ENCODE data around the gene TIMP1. TPM values are rescaled to one million over a fixed set of nuclear protein-coding genes. Genes with fewer than 3 reads are reported as not detected.

The TIMP1 gene
- total RNA-seq, 4 donors from 2014 or later, result 10.9 to 90.6 (median 36.7) TPM

- Histone ChIP-seq H3K4me3 (peak overlapping the region; percentile 62 to 71 (median 65)), H3K27me3 (no peaks in the 10 kb centered on the region), H3K4me1 (peaks cover 0 to 43% (median 3%) of the 10 kb centered on the region in 3 donors), H3K9me3 (no peaks in the 10 kb centered on the region), H3K27ac (peak overlapping the region; percentile 87 to 96 (median 94)), H3K36me3 (peaks cover 2 to 40% (median 4%) of the 10 kb centered on the region in 3 donors)
- WGBS, 2 donors, result 5 to 30% methylated on average over 9 of the region's 9 CpGs
- intact Hi-C loops (cut with DNase I), result no loop called here
- DNase-seq, result no peak
- TF ChIP-seq CTCF (IDR thresholded peaks at IDR 0.05) (no peak), POLR2A (IDR thresholded peaks at IDR 0.05) (no peak)
These were observed 20.5 kb upstream of the TIMP1 start for GRCh38 chrX:47561659-47562151.

- no peaks in the 10 kb centered on the region for H3K27me3 ChIP-seq
- no peaks in the 10 kb centered on the region for H3K9me3 ChIP-seq
- 57 to 100% methylated on average over 1 to 6 of the region's 13 CpGs for WGBS, 2 donors
- no peak overlapping the region for H3K4me3 ChIP-seq
- H3K4me1 ChIP-seq, result peaks cover 0 to 41% (median 3%) of the 10 kb centered on the region in 3 donors
- peaks cover 6 to 50% (median 8%) of the 10 kb centered on the region in 3 donors for H3K36me3 ChIP-seq
- intact Hi-C loops (cut with DNase I), result no loop called here
- no peak overlapping the region for H3K27ac ChIP-seq
- TF ChIP-seq POLR2A (IDR thresholded peaks at IDR 0.05) (no peak), CTCF (IDR thresholded peaks at IDR 0.05) (peak in 3 of 6 experiments; percentile 15 to 40 (median 25))
- no peak for DNase-seq
These were observed 19.5 kb upstream of the TIMP1 start for GRCh38 chrX:47562615-47563243.

GRCh38 chrX:47563801-47564315, 18.4 kb upstream of the TIMP1 start:
- WGBS, 2 donors, result 69 to 70% methylated on average over 8 of the region's 8 CpGs
- DNase-seq, result no peak
- Histone ChIP-seq H3K4me1 (peaks cover 0 to 41% (median 3%) of the 10 kb centered on the region in 3 donors), H3K27ac (no peak overlapping the region), H3K36me3 (peaks cover 6 to 61% (median 8%) of the 10 kb centered on the region in 3 donors), H3K27me3 (no peaks in the 10 kb centered on the region), H3K4me3 (no peak overlapping the region), H3K9me3 (no peaks in the 10 kb centered on the region)
- intact Hi-C loops (cut with DNase I), result no loop called here
- TF ChIP-seq CTCF (IDR thresholded peaks at IDR 0.05), result no peak
- TF ChIP-seq POLR2A (IDR thresholded peaks at IDR 0.05), result no peak

GRCh38 chrX:47564438-47565085, 17.7 kb upstream of the TIMP1 start:
- Histone ChIP-seq H3K4me1 (peaks cover 0 to 38% (median 3%) of the 10 kb centered on the region in 3 donors), H3K4me3 (no peak overlapping the region), H3K9me3 (no peaks in the 10 kb centered on the region), H3K27me3 (no peaks in the 10 kb centered on the region), H3K27ac (no peak overlapping the region), H3K36me3 (peaks cover 6 to 68% (median 8%) of the 10 kb centered on the region in 3 donors)
- intact Hi-C loops (cut with DNase I), result no loop called here
- 61 to 83% methylated on average over 7 to 9 of the region's 12 CpGs for WGBS, 2 donors
- no peak for DNase-seq
- TF ChIP-seq CTCF (IDR thresholded peaks at IDR 0.05) (no peak), POLR2A (IDR thresholded peaks at IDR 0.05) (no peak)

GRCh38 chrX:47566841-47567240, 15.4 kb upstream of the TIMP1 start:
- 58% methylated on average over 3 of the region's 11 CpGs; no CpG with 5 or more reads in 1 of the 2 donors for WGBS, 2 donors
- intact Hi-C loops (cut with DNase I), result no loop called here
- no peak for DNase-seq
- Histone ChIP-seq H3K4me3 (no peak overlapping the region), H3K27ac (no peak overlapping the region), H3K4me1 (peaks cover 0 to 25% (median 3%) of the 10 kb centered on the region in 3 donors), H3K36me3 (peaks cover 6 to 91% (median 8%) of the 10 kb centered on the region in 3 donors), H3K27me3 (no peaks in the 10 kb centered on the region), H3K9me3 (no peaks in the 10 kb centered on the region)
- TF ChIP-seq POLR2A (IDR thresholded peaks at IDR 0.05), result no peak
- no peak for TF ChIP-seq CTCF (IDR thresholded peaks at IDR 0.05)

Measured in esophagus squamous epithelium (tissue), 5 donors.